ENCODE results near the gene MYBPHL. TPM values are rescaled to one million over a fixed set of nuclear protein-coding genes. Genes with fewer than 3 reads are reported as not detected.

The MYBPHL gene
- total and polyA plus RNA-seq, 2 of the 13 experiments (the other 11 are each of a cell fraction or from before 2014, with no cell fraction given): 3.7 to 3.8 TPM

DNA sequence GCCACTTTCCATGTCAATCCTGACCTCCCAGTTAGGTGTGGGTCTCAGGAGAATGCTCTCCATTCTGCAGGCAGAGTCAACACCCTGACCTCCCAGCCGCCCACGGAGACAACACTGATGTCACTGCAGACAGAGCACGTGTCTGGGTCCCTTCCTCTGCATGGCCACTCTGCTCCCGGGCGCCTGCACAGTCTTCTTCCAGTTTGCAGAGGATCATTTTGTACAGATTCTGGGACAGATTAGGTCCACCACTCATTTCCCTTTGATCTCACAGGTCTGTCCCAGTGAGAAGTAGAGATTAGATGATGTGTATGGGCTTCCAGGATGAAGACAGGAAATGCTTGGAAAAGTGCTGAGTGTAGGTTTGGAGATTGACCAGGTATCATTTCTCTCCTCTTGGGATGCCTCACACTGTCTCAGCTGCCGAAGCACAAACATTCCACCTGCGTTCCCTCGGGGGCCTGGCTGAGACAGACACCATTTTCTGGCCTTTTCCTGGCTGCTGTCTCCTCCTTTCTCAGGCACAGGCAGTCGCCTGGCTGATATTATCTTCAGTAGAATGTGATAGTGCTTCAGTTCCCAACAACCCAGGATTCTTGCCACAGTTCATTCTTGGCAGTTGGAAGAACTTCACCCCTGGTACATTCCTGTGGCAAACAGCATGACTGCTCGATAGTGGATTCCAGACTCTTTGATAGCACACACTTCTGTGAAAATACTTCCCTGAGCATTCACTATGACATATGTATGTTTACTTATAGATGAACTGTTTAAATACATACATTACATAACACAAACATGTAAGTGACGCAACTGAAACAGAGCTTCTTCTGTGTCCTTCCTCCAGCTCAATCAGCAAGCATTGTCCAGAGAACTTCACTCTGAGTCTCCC lies 7.9 kb downstream of the MYBPHL start (continued):
- no peak for TF ChIP-seq TERF1 (CRISPR knock-in tag; IDR thresholded peaks at IDR 0.05)
- TF ChIP-seq ZIK1 (CRISPR knock-in tag; IDR thresholded peaks at IDR 0.05; ENCODE audit: borderline replicate concordance, low read depth): no peak
- TF ChIP-seq SAP130 (CRISPR knock-in tag; IDR thresholded peaks at IDR 0.05; ENCODE audit: low read depth): peak; percentile 70
- TF ChIP-seq SIX4 (CRISPR knock-in tag; IDR thresholded peaks at IDR 0.05): peak; percentile 73; the same call in 1 of the 2 replicates
- peak; percentile 60 for TF ChIP-seq ZNF501 (CRISPR knock-in tag; IDR thresholded peaks at IDR 0.05)
- TF ChIP-seq HNF4A (CRISPR knock-in tag; IDR thresholded peaks at IDR 0.05): no peak; the same call in 1 of the 2 replicates
- peak; percentile 16 for TF ChIP-seq MTA1 (CRISPR knock-in tag; IDR thresholded peaks at IDR 0.05; ENCODE audit: borderline replicate concordance)
- TF ChIP-seq ZNF230 (CRISPR knock-in tag; IDR thresholded peaks at IDR 0.05): peak; percentile 93; the same call in 1 of the 2 replicates
- TF ChIP-seq GATAD2A (CRISPR knock-in tag; IDR thresholded peaks at IDR 0.05): peak; percentile 98
- TF ChIP-seq STAG1 (CRISPR knock-in tag; IDR thresholded peaks at IDR 0.05): peak; percentile 13; the same call in 1 of the 2 replicates
- TF ChIP-seq THAP11 (CRISPR knock-in tag; IDR thresholded peaks at IDR 0.05): peak; percentile 80
- TF ChIP-seq ZNF24 (IDR thresholded peaks at IDR 0.05): no peak
- no peak for TF ChIP-seq GPBP1L1 (CRISPR knock-in tag; IDR thresholded peaks at IDR 0.05)
- no peak for TF ChIP-seq ZNF761 (CRISPR knock-in tag; conservative IDR thresholded peaks at IDR 0.05)
- TF ChIP-seq MBNL3 (CRISPR knock-in tag; conservative IDR thresholded peaks at IDR 0.05): no peak
- no peak for TF ChIP-seq AGO1 (IDR thresholded peaks at IDR 0.05; ENCODE audit: low read depth, low read length, poor library complexity, severe bottlenecking)
- peak; percentile 89; the same call in 1 of the 2 replicates for TF ChIP-seq FLYWCH1 (CRISPR knock-in tag; IDR thresholded peaks at IDR 0.05)
- TF ChIP-seq, protein P1, sequence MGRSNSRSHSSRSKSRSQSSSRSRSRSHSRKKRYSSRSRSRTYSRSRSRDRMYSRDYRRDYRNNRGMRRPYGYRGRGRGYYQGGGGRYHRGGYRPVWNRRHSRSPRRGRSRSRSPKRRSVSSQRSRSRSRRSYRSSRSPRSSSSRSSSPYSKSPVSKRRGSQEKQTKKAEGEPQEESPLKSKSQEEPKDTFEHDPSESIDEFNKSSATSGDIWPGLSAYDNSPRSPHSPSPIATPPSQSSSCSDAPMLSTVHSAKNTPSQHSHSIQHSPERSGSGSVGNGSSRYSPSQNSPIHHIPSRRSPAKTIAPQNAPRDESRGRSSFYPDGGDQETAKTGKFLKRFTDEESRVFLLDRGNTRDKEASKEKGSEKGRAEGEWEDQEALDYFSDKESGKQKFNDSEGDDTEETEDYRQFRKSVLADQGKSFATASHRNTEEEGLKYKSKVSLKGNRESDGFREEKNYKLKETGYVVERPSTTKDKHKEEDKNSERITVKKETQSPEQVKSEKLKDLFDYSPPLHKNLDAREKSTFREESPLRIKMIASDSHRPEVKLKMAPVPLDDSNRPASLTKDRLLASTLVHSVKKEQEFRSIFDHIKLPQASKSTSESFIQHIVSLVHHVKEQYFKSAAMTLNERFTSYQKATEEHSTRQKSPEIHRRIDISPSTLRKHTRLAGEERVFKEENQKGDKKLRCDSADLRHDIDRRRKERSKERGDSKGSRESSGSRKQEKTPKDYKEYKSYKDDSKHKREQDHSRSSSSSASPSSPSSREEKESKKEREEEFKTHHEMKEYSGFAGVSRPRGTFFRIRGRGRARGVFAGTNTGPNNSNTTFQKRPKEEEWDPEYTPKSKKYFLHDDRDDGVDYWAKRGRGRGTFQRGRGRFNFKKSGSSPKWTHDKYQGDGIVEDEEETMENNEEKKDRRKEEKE (IDR thresholded peaks at IDR 0.05): no peak
- peak; percentile 77 for TF ChIP-seq ZNF710 (CRISPR knock-in tag; IDR thresholded peaks at IDR 0.05; ENCODE audit: borderline replicate concordance)
- TF ChIP-seq, protein P2, sequence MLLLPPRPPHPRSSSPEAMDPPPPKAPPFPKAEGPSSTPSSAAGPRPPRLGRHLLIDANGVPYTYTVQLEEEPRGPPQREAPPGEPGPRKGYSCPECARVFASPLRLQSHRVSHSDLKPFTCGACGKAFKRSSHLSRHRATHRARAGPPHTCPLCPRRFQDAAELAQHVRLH (CRISPR knock-in tag; IDR thresholded peaks at IDR 0.05; ENCODE audit: borderline replicate concordance, low read depth): 0 out of 2 replicates have a peak, but pooled peaks have one; percentile 39
- peak; percentile 35; the same call in 1 of the 2 replicates for TF ChIP-seq TARDBP (CRISPR knock-in tag; IDR thresholded peaks at IDR 0.05)
